ENCODE results near the gene FMO2.

Gene FMO2

GRCh38 chr1:171177261-171177660 lies 7.8 kb upstream of the FMO2 start:
- H3K4me2 ChIP-seq (ENCODE audit: low read length): no peak overlapping the region
- H3K9ac ChIP-seq (ENCODE audit: low read depth, low read length): no peak overlapping the region
- no peaks in the 10 kb centered on the region for H3K36me3 ChIP-seq (ENCODE audit: insufficient read depth, low read length)
- H3K4me1 ChIP-seq (ENCODE audit: control insufficient read depth, insufficient read depth, low read length): no peaks in the 10 kb centered on the region
- no peaks in the 10 kb centered on the region for H3K27me3 ChIP-seq (ENCODE audit: control insufficient read depth, insufficient read depth, low read length)
- H3K9me3 ChIP-seq (replicated peaks; ENCODE audit: low read length): no peaks in the 10 kb centered on the region
- no peak overlapping the region for H3K4me3 ChIP-seq (ENCODE audit: low read length)

GRCh38 chr1:171179318-171180227 lies 5.5 kb upstream of the FMO2 start:
- no peaks in the 10 kb centered on the region for H3K4me1 ChIP-seq (ENCODE audit: control insufficient read depth, insufficient read depth, low read length)
- no peaks in the 10 kb centered on the region for H3K9me3 ChIP-seq (replicated peaks; ENCODE audit: low read length)
- no peak overlapping the region for H3K4me2 ChIP-seq (ENCODE audit: low read length)
- H3K36me3 ChIP-seq (ENCODE audit: insufficient read depth, low read length): no peaks in the 10 kb centered on the region
- H3K9ac ChIP-seq (ENCODE audit: low read depth, low read length): no peak overlapping the region
- no peak overlapping the region for H3K4me3 ChIP-seq (ENCODE audit: low read length)
- H3K27me3 ChIP-seq (ENCODE audit: control insufficient read depth, insufficient read depth, low read length): no peaks in the 10 kb centered on the region

GRCh38 chr1:171180670-171181069 lies 4.4 kb upstream of the FMO2 start:
- H3K27me3 ChIP-seq (ENCODE audit: control insufficient read depth, insufficient read depth, low read length): no peaks in the 10 kb centered on the region
- H3K36me3 ChIP-seq (ENCODE audit: insufficient read depth, low read length): no peaks in the 10 kb centered on the region
- no peak overlapping the region for H3K9ac ChIP-seq (ENCODE audit: low read depth, low read length)
- no peak overlapping the region for H3K4me2 ChIP-seq (ENCODE audit: low read length)
- no peaks in the 10 kb centered on the region for H3K4me1 ChIP-seq (ENCODE audit: control insufficient read depth, insufficient read depth, low read length)
- no peaks in the 10 kb centered on the region for H3K9me3 ChIP-seq (replicated peaks; ENCODE audit: low read length)
- H3K4me3 ChIP-seq (ENCODE audit: low read length): no peak overlapping the region

GRCh38 chr1:171188388-171189266 lies 3.5 kb downstream of the FMO2 start:
- H3K27me3 ChIP-seq (ENCODE audit: control insufficient read depth, insufficient read depth, low read length): no peaks in the 10 kb centered on the region
- H3K9ac ChIP-seq (ENCODE audit: low read depth, low read length): no peak overlapping the region
- H3K4me1 ChIP-seq (ENCODE audit: control insufficient read depth, insufficient read depth, low read length): no peaks in the 10 kb centered on the region
- H3K4me2 ChIP-seq (ENCODE audit: low read length): no peak overlapping the region
- H3K36me3 ChIP-seq (ENCODE audit: insufficient read depth, low read length): no peaks in the 10 kb centered on the region
- H3K4me3 ChIP-seq (ENCODE audit: low read length): no peak overlapping the region
- H3K9me3 ChIP-seq (replicated peaks; ENCODE audit: low read length): no peaks in the 10 kb centered on the region

GRCh38 chr1:171191992-171192391 lies 6.9 kb downstream of the FMO2 start:
- Histone ChIP-seq H3K4me3 (ENCODE audit: low read length) (no peak overlapping the region), H3K4me1 (ENCODE audit: control insufficient read depth, insufficient read depth, low read length) (no peaks in the 10 kb centered on the region), H3K9ac (ENCODE audit: low read depth, low read length) (no peak overlapping the region), H3K9me3 (replicated peaks; ENCODE audit: low read length) (no peaks in the 10 kb centered on the region), H3K27me3 (ENCODE audit: control insufficient read depth, insufficient read depth, low read length) (no peaks in the 10 kb centered on the region), H3K4me2 (ENCODE audit: low read length) (no peak overlapping the region), H3K36me3 (ENCODE audit: insufficient read depth, low read length) (no peaks in the 10 kb centered on the region)

- Histone ChIP-seq H3K4me2 (ENCODE audit: low read length) (no peak overlapping the region), H3K9me3 (replicated peaks; ENCODE audit: low read length) (no peaks in the 10 kb centered on the region), H3K4me3 (ENCODE audit: low read length) (no peak overlapping the region), H3K4me1 (ENCODE audit: control insufficient read depth, insufficient read depth, low read length) (no peaks in the 10 kb centered on the region), H3K27me3 (ENCODE audit: control insufficient read depth, insufficient read depth, low read length) (no peaks in the 10 kb centered on the region), H3K9ac (ENCODE audit: low read depth, low read length) (no peak overlapping the region), H3K36me3 (ENCODE audit: insufficient read depth, low read length) (no peaks in the 10 kb centered on the region)
Observed at GRCh38 chr1:171195767-171196166, 10.7 kb downstream of the FMO2 start.

- no peaks in the 10 kb centered on the region for H3K4me1 ChIP-seq (ENCODE audit: control insufficient read depth, insufficient read depth, low read length)
- H3K4me3 ChIP-seq (ENCODE audit: low read length): no peak overlapping the region
- H3K9me3 ChIP-seq (replicated peaks; ENCODE audit: low read length): no peaks in the 10 kb centered on the region
- no peak overlapping the region for H3K4me2 ChIP-seq (ENCODE audit: low read length)
- H3K9ac ChIP-seq (ENCODE audit: low read depth, low read length): no peak overlapping the region
- H3K36me3 ChIP-seq (ENCODE audit: insufficient read depth, low read length): no peaks in the 10 kb centered on the region
- H3K27me3 ChIP-seq (ENCODE audit: control insufficient read depth, insufficient read depth, low read length): no peaks in the 10 kb centered on the region
Observed at GRCh38 chr1:171196351-171196750, 11.3 kb downstream of the FMO2 start.

- Histone ChIP-seq H3K27me3 (ENCODE audit: control insufficient read depth, insufficient read depth, low read length) (peaks cover 2% of the 10 kb centered on the region), H3K4me1 (ENCODE audit: control insufficient read depth, insufficient read depth, low read length) (no peaks in the 10 kb centered on the region), H3K4me3 (ENCODE audit: low read length) (no peak overlapping the region), H3K9ac (ENCODE audit: low read depth, low read length) (no peak overlapping the region), H3K9me3 (replicated peaks; ENCODE audit: low read length) (no peaks in the 10 kb centered on the region), H3K36me3 (ENCODE audit: insufficient read depth, low read length) (no peaks in the 10 kb centered on the region), H3K4me2 (ENCODE audit: low read length) (no peak overlapping the region)
Observed at GRCh38 chr1:171198081-171198480, 13.0 kb downstream of the FMO2 start.

- no peak overlapping the region for H3K9ac ChIP-seq (ENCODE audit: low read depth, low read length)
- no peaks in the 10 kb centered on the region for H3K36me3 ChIP-seq (ENCODE audit: insufficient read depth, low read length)
- H3K4me2 ChIP-seq (ENCODE audit: low read length): no peak overlapping the region
- no peaks in the 10 kb centered on the region for H3K4me1 ChIP-seq (ENCODE audit: control insufficient read depth, insufficient read depth, low read length)
- H3K4me3 ChIP-seq (ENCODE audit: low read length): no peak overlapping the region
- no peaks in the 10 kb centered on the region for H3K9me3 ChIP-seq (replicated peaks; ENCODE audit: low read length)
- H3K27me3 ChIP-seq (ENCODE audit: control insufficient read depth, insufficient read depth, low read length): peaks cover 7% of the 10 kb centered on the region
Observed at GRCh38 chr1:171204296-171204695, 19.2 kb downstream of the FMO2 start.

- Histone ChIP-seq H3K9me3 (replicated peaks; ENCODE audit: low read length) (no peaks in the 10 kb centered on the region), H3K4me3 (ENCODE audit: low read length) (no peak overlapping the region), H3K9ac (ENCODE audit: low read depth, low read length) (no peak overlapping the region), H3K4me2 (ENCODE audit: low read length) (no peak overlapping the region), H3K4me1 (ENCODE audit: control insufficient read depth, insufficient read depth, low read length) (no peaks in the 10 kb centered on the region), H3K27me3 (ENCODE audit: control insufficient read depth, insufficient read depth, low read length) (peaks cover 7% of the 10 kb centered on the region), H3K36me3 (ENCODE audit: insufficient read depth, low read length) (no peaks in the 10 kb centered on the region)
Observed at GRCh38 chr1:171206204-171206977, 21.3 kb downstream of the FMO2 start.

- no peaks in the 10 kb centered on the region for H3K9me3 ChIP-seq (replicated peaks; ENCODE audit: low read length)
- H3K9ac ChIP-seq (ENCODE audit: low read depth, low read length): no peak overlapping the region
- H3K4me1 ChIP-seq (ENCODE audit: control insufficient read depth, insufficient read depth, low read length): no peaks in the 10 kb centered on the region
- peaks cover 7% of the 10 kb centered on the region for H3K27me3 ChIP-seq (ENCODE audit: control insufficient read depth, insufficient read depth, low read length)
- H3K36me3 ChIP-seq (ENCODE audit: insufficient read depth, low read length): no peaks in the 10 kb centered on the region
- H3K4me3 ChIP-seq (ENCODE audit: low read length): no peak overlapping the region
- no peak overlapping the region for H3K4me2 ChIP-seq (ENCODE audit: low read length)
Observed at GRCh38 chr1:171206978-171207355, 21.9 kb downstream of the FMO2 start.

Data from skeletal muscle satellite cell (primary cell).